Measurements from ENCODE around the gene TTI1. TPM values are rescaled to one million over a fixed set of nuclear protein-coding genes. Genes with fewer than 3 reads are reported as not detected.

Gene TTI1
- total and polyA plus RNA-seq, 2 of the 13 experiments (the other 11 are each of a cell fraction or from before 2014, with no cell fraction given), result 22.9 to 39.8 TPM

DNA sequence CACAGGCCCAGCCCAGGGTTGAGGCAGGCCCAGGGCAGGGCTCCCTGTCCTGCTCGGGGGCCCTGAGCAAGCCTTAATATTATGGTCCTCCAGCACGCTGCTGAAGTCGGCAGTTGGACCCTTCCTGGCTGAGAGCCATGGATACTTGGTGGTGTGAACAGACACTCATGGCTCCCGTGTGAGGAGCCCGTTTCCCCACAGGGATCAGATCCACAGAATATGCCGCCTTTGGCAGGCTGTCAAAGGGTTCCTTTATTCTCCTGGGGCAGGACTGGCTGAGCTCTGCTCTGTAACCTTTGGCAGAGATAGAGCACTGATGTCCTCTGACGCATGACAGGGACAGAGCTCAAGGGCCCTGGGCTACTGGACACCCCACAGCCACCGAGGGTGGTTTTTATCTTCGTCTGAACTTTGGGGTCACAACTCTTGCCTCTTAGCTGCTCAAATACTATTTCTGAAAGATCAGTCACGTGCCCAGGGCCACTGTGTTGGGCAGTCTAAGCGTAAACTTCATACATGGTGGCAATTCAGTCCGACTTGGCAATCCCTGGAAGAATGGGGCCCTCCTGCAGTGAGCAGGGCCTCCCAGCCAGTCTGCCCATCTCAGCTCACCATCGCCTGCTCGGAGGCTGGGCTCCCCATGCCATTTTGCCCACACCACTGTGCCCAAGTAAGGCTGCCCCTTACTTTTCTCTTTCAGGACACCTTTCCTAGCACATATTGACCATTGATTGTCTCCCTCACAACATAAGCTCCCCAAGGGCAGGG is 49.1 kb downstream of the TTI1 start (continued):
- TF ChIP-seq, protein P1, sequence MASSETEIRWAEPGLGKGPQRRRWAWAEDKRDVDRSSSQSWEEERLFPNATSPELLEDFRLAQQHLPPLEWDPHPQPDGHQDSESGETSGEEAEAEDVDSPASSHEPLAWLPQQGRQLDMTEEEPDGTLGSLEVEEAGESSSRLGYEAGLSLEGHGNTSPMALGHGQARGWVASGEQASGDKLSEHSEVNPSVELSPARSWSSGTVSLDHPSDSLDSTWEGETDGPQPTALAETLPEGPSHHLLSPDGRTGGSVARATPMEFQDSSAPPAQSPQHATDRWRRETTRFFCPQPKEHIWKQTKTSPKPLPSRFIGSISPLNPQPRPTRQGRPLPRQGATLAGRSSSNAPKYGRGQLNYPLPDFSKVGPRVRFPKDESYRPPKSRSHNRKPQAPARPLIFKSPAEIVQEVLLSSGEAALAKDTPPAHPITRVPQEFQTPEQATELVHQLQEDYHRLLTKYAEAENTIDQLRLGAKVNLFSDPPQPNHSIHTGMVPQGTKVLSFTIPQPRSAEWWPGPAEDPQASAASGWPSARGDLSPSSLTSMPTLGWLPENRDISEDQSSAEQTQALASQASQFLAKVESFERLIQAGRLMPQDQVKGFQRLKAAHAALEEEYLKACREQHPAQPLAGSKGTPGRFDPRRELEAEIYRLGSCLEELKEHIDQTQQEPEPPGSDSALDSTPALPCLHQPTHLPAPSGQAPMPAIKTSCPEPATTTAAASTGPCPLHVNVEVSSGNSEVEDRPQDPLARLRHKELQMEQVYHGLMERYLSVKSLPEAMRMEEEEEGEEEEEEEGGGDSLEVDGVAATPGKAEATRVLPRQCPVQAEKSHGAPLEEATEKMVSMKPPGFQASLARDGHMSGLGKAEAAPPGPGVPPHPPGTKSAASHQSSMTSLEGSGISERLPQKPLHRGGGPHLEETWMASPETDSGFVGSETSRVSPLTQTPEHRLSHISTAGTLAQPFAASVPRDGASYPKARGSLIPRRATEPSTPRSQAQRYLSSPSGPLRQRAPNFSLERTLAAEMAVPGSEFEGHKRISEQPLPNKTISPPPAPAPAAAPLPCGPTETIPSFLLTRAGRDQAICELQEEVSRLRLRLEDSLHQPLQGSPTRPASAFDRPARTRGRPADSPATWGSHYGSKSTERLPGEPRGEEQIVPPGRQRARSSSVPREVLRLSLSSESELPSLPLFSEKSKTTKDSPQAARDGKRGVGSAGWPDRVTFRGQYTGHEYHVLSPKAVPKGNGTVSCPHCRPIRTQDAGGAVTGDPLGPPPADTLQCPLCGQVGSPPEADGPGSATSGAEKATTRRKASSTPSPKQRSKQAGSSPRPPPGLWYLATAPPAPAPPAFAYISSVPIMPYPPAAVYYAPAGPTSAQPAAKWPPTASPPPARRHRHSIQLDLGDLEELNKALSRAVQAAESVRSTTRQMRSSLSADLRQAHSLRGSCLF (CRISPR knock-in tag; IDR thresholded peaks at IDR 0.05; ENCODE audit: borderline replicate concordance), result no peak
- TF ChIP-seq ZC3H13 (CRISPR knock-in tag; IDR thresholded peaks at IDR 0.05) (no peak), ZNF550 (CRISPR knock-in tag; IDR thresholded peaks at IDR 0.05; ENCODE audit: borderline replicate concordance) (no peak; the same call in 1 of the 2 replicates), ZMAT3 (CRISPR knock-in tag; conservative IDR thresholded peaks at IDR 0.05) (no peak), ZNF780A (CRISPR knock-in tag; IDR thresholded peaks at IDR 0.05) (no peak), ZNF274 (CRISPR knock-in tag; IDR thresholded peaks at IDR 0.05) (peak; percentile 68; the same call in 1 of the 2 replicates), ZNF292 (CRISPR knock-in tag; IDR thresholded peaks at IDR 0.05; ENCODE audit: borderline replicate concordance, low read depth) (peak; percentile 94; the same call in 1 of the 2 replicates), PHF21A (CRISPR knock-in tag; IDR thresholded peaks at IDR 0.05) (peak; percentile 97), ARHGAP35 (CRISPR knock-in tag; IDR thresholded peaks at IDR 0.05; ENCODE audit: borderline replicate concordance) (no peak; the same call in 1 of the 2 replicates), ZSCAN30 (CRISPR knock-in tag; IDR thresholded peaks at IDR 0.05) (no peak), ZSCAN12 (CRISPR knock-in tag; IDR thresholded peaks at IDR 0.05) (no peak), IRX3 (CRISPR knock-in tag; IDR thresholded peaks at IDR 0.05; ENCODE audit: borderline replicate concordance, low read depth) (no peak; the same call in 1 of the 2 replicates)
- TF ChIP-seq, protein P2, sequence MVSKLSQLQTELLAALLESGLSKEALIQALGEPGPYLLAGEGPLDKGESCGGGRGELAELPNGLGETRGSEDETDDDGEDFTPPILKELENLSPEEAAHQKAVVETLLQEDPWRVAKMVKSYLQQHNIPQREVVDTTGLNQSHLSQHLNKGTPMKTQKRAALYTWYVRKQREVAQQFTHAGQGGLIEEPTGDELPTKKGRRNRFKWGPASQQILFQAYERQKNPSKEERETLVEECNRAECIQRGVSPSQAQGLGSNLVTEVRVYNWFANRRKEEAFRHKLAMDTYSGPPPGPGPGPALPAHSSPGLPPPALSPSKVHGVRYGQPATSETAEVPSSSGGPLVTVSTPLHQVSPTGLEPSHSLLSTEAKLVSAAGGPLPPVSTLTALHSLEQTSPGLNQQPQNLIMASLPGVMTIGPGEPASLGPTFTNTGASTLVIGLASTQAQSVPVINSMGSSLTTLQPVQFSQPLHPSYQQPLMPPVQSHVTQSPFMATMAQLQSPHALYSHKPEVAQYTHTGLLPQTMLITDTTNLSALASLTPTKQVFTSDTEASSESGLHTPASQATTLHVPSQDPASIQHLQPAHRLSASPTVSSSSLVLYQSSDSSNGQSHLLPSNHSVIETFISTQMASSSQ (IDR thresholded peaks at IDR 0.05; ENCODE audit: low read depth), result no peak
- TF ChIP-seq, protein P2 (CRISPR knock-in tag; IDR thresholded peaks at IDR 0.05; ENCODE audit: borderline replicate concordance), result no peak
- TF ChIP-seq, protein P3, sequence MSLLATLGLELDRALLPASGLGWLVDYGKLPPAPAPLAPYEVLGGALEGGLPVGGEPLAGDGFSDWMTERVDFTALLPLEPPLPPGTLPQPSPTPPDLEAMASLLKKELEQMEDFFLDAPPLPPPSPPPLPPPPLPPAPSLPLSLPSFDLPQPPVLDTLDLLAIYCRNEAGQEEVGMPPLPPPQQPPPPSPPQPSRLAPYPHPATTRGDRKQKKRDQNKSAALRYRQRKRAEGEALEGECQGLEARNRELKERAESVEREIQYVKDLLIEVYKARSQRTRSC (CRISPR knock-in tag; IDR thresholded peaks at IDR 0.05; ENCODE audit: low read depth), result no peak
- TF ChIP-seq, protein P4, sequence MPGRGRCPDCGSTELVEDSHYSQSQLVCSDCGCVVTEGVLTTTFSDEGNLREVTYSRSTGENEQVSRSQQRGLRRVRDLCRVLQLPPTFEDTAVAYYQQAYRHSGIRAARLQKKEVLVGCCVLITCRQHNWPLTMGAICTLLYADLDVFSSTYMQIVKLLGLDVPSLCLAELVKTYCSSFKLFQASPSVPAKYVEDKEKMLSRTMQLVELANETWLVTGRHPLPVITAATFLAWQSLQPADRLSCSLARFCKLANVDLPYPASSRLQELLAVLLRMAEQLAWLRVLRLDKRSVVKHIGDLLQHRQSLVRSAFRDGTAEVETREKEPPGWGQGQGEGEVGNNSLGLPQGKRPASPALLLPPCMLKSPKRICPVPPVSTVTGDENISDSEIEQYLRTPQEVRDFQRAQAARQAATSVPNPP (CRISPR knock-in tag; IDR thresholded peaks at IDR 0.05), result 0 out of 2 replicates have a peak, but pooled peaks have one; percentile 19

Data from HepG2 (cell line).